ENCODE results near the gene GOLT1A. TPM values are rescaled to one million over a fixed set of nuclear protein-coding genes. Genes with fewer than 3 reads are reported as not detected.

Gene GOLT1A
- total RNA-seq, 1 experiment from 2014 or later: not detected

GRCh38 chr1:204255225-204255624, 41.4 kb upstream of the GOLT1A start:
- POLR2A ChIA-PET (ENCODE audit: low non-redundant PET): interaction anchor here (0.6 kb wide), 1 partner anchor 18 kb away, joined by 4 read pairs; no protein-coding TSS in a partner anchor
- H3K36me3 ChIP-seq (ENCODE audit: insufficient read depth, low read length, poor library complexity, severe bottlenecking): no peaks in the 10 kb centered on the region
- H3K27ac ChIP-seq (ENCODE audit: low read depth, low read length, poor library complexity, severe bottlenecking): no peak overlapping the region
- peaks cover 22% of the 10 kb centered on the region for H3K4me1 ChIP-seq (ENCODE audit: insufficient read depth, low read length, poor library complexity, severe bottlenecking)
- H3K4me3 ChIP-seq (ENCODE audit: low read depth, low read length, poor library complexity, severe bottlenecking): no peak overlapping the region
- TF ChIP-seq EZH2 (IDR thresholded peaks at IDR 0.05; ENCODE audit: borderline replicate concordance, low read depth, low read length, poor library complexity, severe bottlenecking) (no peak), CTCF (conservative IDR thresholded peaks at IDR 0.05; ENCODE audit: low read depth, low read length) (0 out of 2 replicates have a peak, but pooled peaks have one; percentile 24)
- DNase-seq (ENCODE audit: low spot score): peak; percentile 94
- CTCF ChIA-PET: interaction anchor here (0.8 to 1.1 kb wide), 3 partner anchors 41 to 248 kb away, joined by 3 read pairs; partner anchors contain the start of gene GOLT1A
- H3K27me3 ChIP-seq (replicated peaks; ENCODE audit: insufficient read depth, low read depth, low read length, poor library complexity): no peaks in the 10 kb centered on the region
- no TSS peak for BruUV-seq (replicated peaks)
- intact Hi-C loops (cut with micrococcal nuclease; ENCODE audit: unreplicated experiment): loop anchor here (5.0 kb wide), 1 partner anchor 107 kb away; no protein-coding TSS in a partner anchor
- H3K9me3 ChIP-seq (ENCODE audit: low read depth, low read length, poor library complexity, severe bottlenecking): no peaks in the 10 kb centered on the region

GRCh38 chr1:204254031-204254661, 40.4 kb upstream of the GOLT1A start:
- Histone ChIP-seq H3K4me3 (ENCODE audit: low read depth, low read length, poor library complexity, severe bottlenecking) (no peak overlapping the region), H3K27ac (ENCODE audit: low read depth, low read length, poor library complexity, severe bottlenecking) (no peak overlapping the region), H3K9me3 (ENCODE audit: low read depth, low read length, poor library complexity, severe bottlenecking) (no peaks in the 10 kb centered on the region), H3K27me3 (replicated peaks; ENCODE audit: insufficient read depth, low read depth, low read length, poor library complexity) (no peaks in the 10 kb centered on the region), H3K4me1 (ENCODE audit: insufficient read depth, low read length, poor library complexity, severe bottlenecking) (peaks cover 22% of the 10 kb centered on the region), H3K36me3 (ENCODE audit: insufficient read depth, low read length, poor library complexity, severe bottlenecking) (no peaks in the 10 kb centered on the region)
- ChIA-PET CTCF (interaction anchor here (0.6 to 1.1 kb wide), 5 partner anchors 40 to 393 kb away, joined by 3 to 4 read pairs (median 3); partner anchors contain the start of genes GOLT1A and PLEKHA6), POLR2A (ENCODE audit: low non-redundant PET) (no interaction called here)
- TF ChIP-seq EZH2 (IDR thresholded peaks at IDR 0.05; ENCODE audit: borderline replicate concordance, low read depth, low read length, poor library complexity, severe bottlenecking) (no peak), CTCF (conservative IDR thresholded peaks at IDR 0.05; ENCODE audit: low read depth, low read length) (no peak)
- BruUV-seq (replicated peaks): no TSS peak
- intact Hi-C loops (cut with micrococcal nuclease; ENCODE audit: unreplicated experiment): no loop called here
- DNase-seq (ENCODE audit: low spot score): peak; percentile 23

GRCh38 chr1:204251926-204252689, 38.3 kb upstream of the GOLT1A start:
- no peak overlapping the region for H3K4me3 ChIP-seq (ENCODE audit: low read depth, low read length, poor library complexity, severe bottlenecking)
- POLR2A ChIA-PET (ENCODE audit: low non-redundant PET): no interaction called here
- H3K4me1 ChIP-seq (ENCODE audit: insufficient read depth, low read length, poor library complexity, severe bottlenecking): peaks cover 22% of the 10 kb centered on the region
- intact Hi-C loops (cut with micrococcal nuclease; ENCODE audit: unreplicated experiment): no loop called here
- BruUV-seq (replicated peaks): no TSS peak
- no peaks in the 10 kb centered on the region for H3K27me3 ChIP-seq (replicated peaks; ENCODE audit: insufficient read depth, low read depth, low read length, poor library complexity)
- H3K9me3 ChIP-seq (ENCODE audit: low read depth, low read length, poor library complexity, severe bottlenecking): no peaks in the 10 kb centered on the region
- H3K27ac ChIP-seq (ENCODE audit: low read depth, low read length, poor library complexity, severe bottlenecking): no peak overlapping the region
- CTCF ChIA-PET: no interaction called here
- DNase-seq (ENCODE audit: low spot score): no peak
- TF ChIP-seq CTCF (conservative IDR thresholded peaks at IDR 0.05; ENCODE audit: low read depth, low read length) (no peak), EZH2 (IDR thresholded peaks at IDR 0.05; ENCODE audit: borderline replicate concordance, low read depth, low read length, poor library complexity, severe bottlenecking) (no peak)
- H3K36me3 ChIP-seq (ENCODE audit: insufficient read depth, low read length, poor library complexity, severe bottlenecking): no peaks in the 10 kb centered on the region
